Duodenal mucosa (tissue), 2 donors: ENCODE data around the gene KCNQ1.

Experiments used
- H3K27ac ChIP-seq: one replicate; pipeline ENCODE4 v1.7.0; 2013; ENCODE audit warnings: low read depth, low read length
- H3K27me3 ChIP-seq, 2 donors: one replicate each; pipeline ENCODE4 v1.7.0; 2013; ENCODE audit warnings: low read length in 2 of 2, control low read depth in 1 of 2; ENCODE audit not compliant: insufficient read depth in 2 of 2, control insufficient read depth in 1 of 2
- H3K36me3 ChIP-seq, 2 donors: one replicate each; pipeline ENCODE4 v1.7.0; 2013; ENCODE audit warnings: low read length in 2 of 2, control low read depth in 1 of 2; ENCODE audit not compliant: insufficient read depth in 2 of 2, control insufficient read depth in 1 of 2
- H3K4me1 ChIP-seq, 2 donors: one replicate each; pipeline ENCODE4 v1.7.0; 2013; ENCODE audit warnings: low read length in 2 of 2, control low read depth in 1 of 2; ENCODE audit not compliant: insufficient read depth in 2 of 2, control insufficient read depth in 1 of 2
- H3K4me3 ChIP-seq, 2 donors: one replicate each; pipeline ENCODE4 v1.7.0; 2013; ENCODE audit warnings: low read length in 2 of 2, low read depth in 1 of 2
- H3K9ac ChIP-seq, 2 donors: one replicate each; pipeline ENCODE4 v1.7.0; 2013; ENCODE audit warnings: low read length in 2 of 2, low read depth in 1 of 2
- H3K9me3 ChIP-seq, 2 donors: one replicate each; pipeline ENCODE4 v1.7.0; 2013; ENCODE audit warnings: low read length in 2 of 2, control low read depth in 1 of 2; ENCODE audit not compliant: control insufficient read depth in 1 of 2

The KCNQ1 gene

GRCh38 chr11:2552210-2552609 lies 107.4 kb downstream of the KCNQ1 start:
- peaks cover 4 to 5% of the 10 kb centered on the region in 2 donors for H3K4me1 ChIP-seq
- no peak overlapping the region for H3K4me3 ChIP-seq
- no peaks in the 10 kb centered on the region for H3K9me3 ChIP-seq
- H3K27me3 ChIP-seq = no peaks in the 10 kb centered on the region
- H3K27ac ChIP-seq = no peak overlapping the region
- H3K9ac ChIP-seq = no peak overlapping the region
- no peaks in the 10 kb centered on the region for H3K36me3 ChIP-seq

GRCh38 chr11:2553198-2553597 lies 108.4 kb downstream of the KCNQ1 start:
- no peaks in the 10 kb centered on the region for H3K27me3 ChIP-seq

GRCh38 chr11:2553886-2554285 lies 109.1 kb downstream of the KCNQ1 start:
- no peaks in the 10 kb centered on the region for H3K9me3 ChIP-seq
- H3K36me3 ChIP-seq = no peaks in the 10 kb centered on the region
- no peak overlapping the region for H3K9ac ChIP-seq

More at GRCh38 chr11:2553198-2553597, 108.4 kb downstream of the KCNQ1 start:
- H3K4me1 ChIP-seq = peaks cover 4 to 5% of the 10 kb centered on the region in 2 donors
- no peaks in the 10 kb centered on the region for H3K9me3 ChIP-seq
- H3K36me3 ChIP-seq = no peaks in the 10 kb centered on the region
- no peak overlapping the region for H3K27ac ChIP-seq
- H3K4me3 ChIP-seq = no peak overlapping the region
- no peak overlapping the region for H3K9ac ChIP-seq

GRCh38 chr11:2554338-2555207 lies 109.8 kb downstream of the KCNQ1 start:
- H3K9ac ChIP-seq = no peak overlapping the region
- no peaks in the 10 kb centered on the region for H3K9me3 ChIP-seq
- peaks cover 4 to 5% of the 10 kb centered on the region in 2 donors for H3K4me1 ChIP-seq
- no peaks in the 10 kb centered on the region for H3K27me3 ChIP-seq
- no peak overlapping the region for H3K27ac ChIP-seq
- no peaks in the 10 kb centered on the region for H3K36me3 ChIP-seq
- H3K4me3 ChIP-seq = no peak overlapping the region

More at GRCh38 chr11:2553886-2554285, 109.1 kb downstream of the KCNQ1 start:
- Histone ChIP-seq H3K27me3 (no peaks in the 10 kb centered on the region), H3K27ac (no peak overlapping the region), H3K4me3 (no peak overlapping the region), H3K4me1 (peaks cover 4 to 5% of the 10 kb centered on the region in 2 donors)

GRCh38 chr11:2555336-2555735 lies 110.5 kb downstream of the KCNQ1 start:
- H3K27ac ChIP-seq = no peak overlapping the region
- no peaks in the 10 kb centered on the region for H3K36me3 ChIP-seq
- H3K4me3 ChIP-seq = no peak overlapping the region
- H3K9me3 ChIP-seq = no peaks in the 10 kb centered on the region
- H3K9ac ChIP-seq = no peak overlapping the region
- H3K4me1 ChIP-seq = peaks cover 4 to 5% of the 10 kb centered on the region in 2 donors
- no peaks in the 10 kb centered on the region for H3K27me3 ChIP-seq

GRCh38 chr11:2555891-2556290 lies 111.1 kb downstream of the KCNQ1 start:
- no peaks in the 10 kb centered on the region for H3K36me3 ChIP-seq
- peaks cover 4 to 5% of the 10 kb centered on the region in 2 donors for H3K4me1 ChIP-seq
- no peaks in the 10 kb centered on the region for H3K9me3 ChIP-seq
- H3K27me3 ChIP-seq = no peaks in the 10 kb centered on the region
- no peak overlapping the region for H3K4me3 ChIP-seq
- no peak overlapping the region for H3K27ac ChIP-seq
- no peak overlapping the region for H3K9ac ChIP-seq

- no peaks in the 10 kb centered on the region for H3K27me3 ChIP-seq
- no peaks in the 10 kb centered on the region for H3K9me3 ChIP-seq
- no peaks in the 10 kb centered on the region for H3K36me3 ChIP-seq
- H3K4me3 ChIP-seq = no peak overlapping the region
- H3K4me1 ChIP-seq = peaks cover 4 to 5% of the 10 kb centered on the region in 2 donors
- H3K27ac ChIP-seq = no peak overlapping the region
- H3K9ac ChIP-seq = no peak overlapping the region
Measured at GRCh38 chr11:2557381-2557780, 112.6 kb downstream of the KCNQ1 start.

GRCh38 chr11:2558397-2558796 lies 113.6 kb downstream of the KCNQ1 start:
- no peak overlapping the region for H3K9ac ChIP-seq
- H3K4me3 ChIP-seq = no peak overlapping the region
- no peak overlapping the region for H3K27ac ChIP-seq
- H3K27me3 ChIP-seq = no peaks in the 10 kb centered on the region
- H3K9me3 ChIP-seq = no peaks in the 10 kb centered on the region
- no peaks in the 10 kb centered on the region for H3K36me3 ChIP-seq
- H3K4me1 ChIP-seq = no peaks in the 10 kb centered on the region

- Histone ChIP-seq H3K36me3 (no peaks in the 10 kb centered on the region), H3K27ac (no peak overlapping the region), H3K9ac (no peak overlapping the region), H3K9me3 (no peaks in the 10 kb centered on the region), H3K27me3 (no peaks in the 10 kb centered on the region), H3K4me3 (no peak overlapping the region), H3K4me1 (no peaks in the 10 kb centered on the region)
Measured at GRCh38 chr11:2558861-2559526, 114.2 kb downstream of the KCNQ1 start.

GRCh38 chr11:2559527-2560311 lies 114.9 kb downstream of the KCNQ1 start:
- Histone ChIP-seq H3K4me1 (no peaks in the 10 kb centered on the region), H3K36me3 (no peaks in the 10 kb centered on the region), H3K9ac (no peak overlapping the region), H3K4me3 (no peak overlapping the region), H3K27ac (no peak overlapping the region), H3K27me3 (no peaks in the 10 kb centered on the region), H3K9me3 (no peaks in the 10 kb centered on the region)
